HEK293 (cell line): Measurements from ENCODE around the gene ZFP92.

Experiments
- CTCF ChIA-PET: fragments of 350-600 bp; formaldehyde crosslinking; extraction: SDS; loops from one replicate; lab custom pipeline; 2021; ENCODE audit warnings: antibody characterized with exemption; lab: Yijun Ruan, JAX
- POLR2A ChIA-PET: fragments of 300-600 bp; formaldehyde crosslinking; extraction: SDS; loops from one replicate; lab custom pipeline; 2020; ENCODE audit warnings: antibody characterized with exemption, inconsistent platforms; lab: Yijun Ruan, JAX
- H3K27ac ChIP-seq: fragments of 200-500 bp; sonication (Bioruptor generic); 2 replicates; pipeline ENCODE4 v1.5.1; 2014; ENCODE audit warnings: low read depth, low read length, control low read depth, inconsistent platforms; ENCODE audit errors: extremely low read depth
- H3K36me3 ChIP-seq, 2 experiments: fragments of 200-500 bp in 1 of 2; sonication (Bioruptor generic) in 1 of 2; 1 replicate in 1 of 2; 2 replicates in 1 of 2; pipeline ENCODE4 v1.5.1; 2014 to 2017; ENCODE audit warnings: inconsistent platforms in 2 of 2, low read length in 2 of 2; ENCODE audit not compliant: control insufficient read depth in 2 of 2, insufficient read depth in 1 of 2
- H3K4me1 ChIP-seq: fragments of 200-500 bp; sonication (Bioruptor generic); 2 replicates; pipeline ENCODE4 v1.5.1; 2014; ENCODE audit warnings: mild to moderate bottlenecking, low read length, inconsistent platforms; ENCODE audit not compliant: control insufficient read depth, insufficient read depth
- H3K4me3 ChIP-seq: 2 replicates; pipeline ENCODE4 v1.5.1; 2011; ENCODE audit warnings: low read depth, mild to moderate bottlenecking, control low read depth, low read length, moderate library complexity
- H3K9me3 ChIP-seq: fragments of 200-500 bp; sonication (Bioruptor generic); 2 replicates; pipeline ENCODE4 v1.5.1; 2014; ENCODE audit warnings: low read depth, low read length, inconsistent platforms; ENCODE audit not compliant: control insufficient read depth, insufficient read depth
- ZBTB8A ChIP-seq: fragments of 450-650 bp; formaldehyde crosslinking; IDR thresholded peaks from 2 replicates; pipeline ENCODE4 v1.5.1; 2016; ENCODE audit warnings: missing biosample characterization, missing genetic modification characterization
- ZNF10 ChIP-seq: fragments of 450-650 bp; formaldehyde crosslinking; IDR thresholded peaks from 2 replicates; pipeline ENCODE4 v1.5.1; 2017; ENCODE audit warnings: missing biosample characterization, missing genetic modification characterization
- ZNF133 ChIP-seq: fragments of 450-650 bp; formaldehyde crosslinking; IDR thresholded peaks from 2 replicates; pipeline ENCODE4 v1.5.1; 2016; ENCODE audit warnings: missing biosample characterization, missing genetic modification characterization
- ZNF175 ChIP-seq: fragments of 450-650 bp; formaldehyde crosslinking; IDR thresholded peaks from 2 replicates; pipeline ENCODE4 v1.5.1; 2016; ENCODE audit warnings: missing biosample characterization, missing genetic modification characterization
- ZNF341 ChIP-seq: fragments of 450-650 bp; formaldehyde crosslinking; IDR thresholded peaks from 2 replicates; pipeline ENCODE4; 2016; ENCODE audit warnings: low read depth, missing biosample characterization, missing genetic modification characterization
- ZNF510 ChIP-seq: fragments of 450-650 bp; formaldehyde crosslinking; IDR thresholded peaks from 2 replicates; pipeline ENCODE4 v1.5.1; 2018; ENCODE audit warnings: mild to moderate bottlenecking, missing genetic modification characterization, missing biosample characterization; ENCODE audit not compliant: insufficient replicate concordance
- ZNF561 ChIP-seq: fragments of 450-650 bp; IDR thresholded peaks from 2 replicates; pipeline ENCODE4 v1.5.1; 2018; ENCODE audit warnings: missing biosample characterization, missing genetic modification characterization, borderline replicate concordance
- ZNF654 ChIP-seq: fragments of 450-650 bp; formaldehyde crosslinking; IDR thresholded peaks from 2 replicates; pipeline ENCODE4 v1.5.1; 2016; ENCODE audit warnings: low read depth, missing biosample characterization, missing genetic modification characterization
- ZNF843 ChIP-seq: fragments of 450-650 bp; formaldehyde crosslinking; IDR thresholded peaks from 2 replicates; pipeline ENCODE4 v1.5.1; 2016; ENCODE audit warnings: missing biosample characterization, missing genetic modification characterization
- ZXDB ChIP-seq: fragments of 450-650 bp; formaldehyde crosslinking; IDR thresholded peaks from 2 replicates; pipeline ENCODE4 v1.5.1; 2016; ENCODE audit warnings: missing biosample characterization, missing genetic modification characterization
- TF ChIP-seq, protein P1 (sequence below): fragments of 450-650 bp; formaldehyde crosslinking; IDR thresholded peaks from 2 replicates; pipeline ENCODE4 v1.5.1; 2017; ENCODE audit warnings: missing biosample characterization, missing genetic modification characterization
- TF ChIP-seq, protein P2 (sequence below): fragments of 450-650 bp; IDR thresholded peaks from 2 replicates; pipeline ENCODE4 v1.5.1; 2018; ENCODE audit warnings: missing biosample characterization, missing genetic modification characterization
- TF ChIP-seq, protein P3 (sequence below): fragments of 450-650 bp; formaldehyde crosslinking; IDR thresholded peaks from 2 replicates; pipeline ENCODE4 v1.5.1; 2017; ENCODE audit warnings: missing biosample characterization, mild to moderate bottlenecking, missing genetic modification characterization, moderate library complexity
- TF ChIP-seq, protein P4 (sequence below): fragments of 450-650 bp; formaldehyde crosslinking; IDR thresholded peaks from 2 replicates; pipeline ENCODE4 v1.5.1; 2016; ENCODE audit warnings: missing biosample characterization, missing genetic modification characterization
- TF ChIP-seq, protein P5 (sequence below): fragments of 450-650 bp; formaldehyde crosslinking; IDR thresholded peaks from 2 replicates; pipeline ENCODE4 v1.5.1; 2016; ENCODE audit warnings: missing biosample characterization, missing genetic modification characterization, low read depth
- TF ChIP-seq, protein P6 (sequence below): fragments of 450-650 bp; formaldehyde crosslinking; IDR thresholded peaks from 2 replicates; pipeline ENCODE4 v1.5.1; 2017; ENCODE audit warnings: missing biosample characterization, missing genetic modification characterization
- TF ChIP-seq, protein P7 (sequence below): fragments of 450-650 bp; formaldehyde crosslinking; IDR thresholded peaks from 2 replicates; pipeline ENCODE4 v1.5.1; 2016; ENCODE audit warnings: missing biosample characterization, missing genetic modification characterization, borderline replicate concordance

Gene ZFP92

DNA sequence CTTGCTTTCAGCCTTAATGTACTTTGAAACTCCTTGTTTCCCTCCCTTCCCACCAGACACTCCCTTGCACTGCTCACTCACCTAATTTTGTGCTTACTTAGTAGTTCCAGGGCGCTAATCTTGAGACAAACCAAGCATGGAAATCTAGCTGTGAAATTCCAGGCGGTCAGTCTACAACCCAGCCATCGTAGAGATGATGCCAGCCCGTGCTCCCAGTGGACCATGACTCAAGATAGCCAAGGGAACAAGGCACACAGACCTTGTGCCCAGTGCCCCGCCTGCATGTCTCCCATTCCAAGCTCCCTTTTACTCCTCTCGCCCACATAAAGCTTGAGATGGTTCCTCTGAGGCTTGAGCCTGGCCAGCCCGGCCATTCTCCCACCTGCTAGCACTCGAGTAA, 23.5 kb downstream of the ZFP92 start (continued):
- no peak for TF ChIP-seq ZNF510 (tag by site-specific recombination)
- TF ChIP-seq, protein P1, sequence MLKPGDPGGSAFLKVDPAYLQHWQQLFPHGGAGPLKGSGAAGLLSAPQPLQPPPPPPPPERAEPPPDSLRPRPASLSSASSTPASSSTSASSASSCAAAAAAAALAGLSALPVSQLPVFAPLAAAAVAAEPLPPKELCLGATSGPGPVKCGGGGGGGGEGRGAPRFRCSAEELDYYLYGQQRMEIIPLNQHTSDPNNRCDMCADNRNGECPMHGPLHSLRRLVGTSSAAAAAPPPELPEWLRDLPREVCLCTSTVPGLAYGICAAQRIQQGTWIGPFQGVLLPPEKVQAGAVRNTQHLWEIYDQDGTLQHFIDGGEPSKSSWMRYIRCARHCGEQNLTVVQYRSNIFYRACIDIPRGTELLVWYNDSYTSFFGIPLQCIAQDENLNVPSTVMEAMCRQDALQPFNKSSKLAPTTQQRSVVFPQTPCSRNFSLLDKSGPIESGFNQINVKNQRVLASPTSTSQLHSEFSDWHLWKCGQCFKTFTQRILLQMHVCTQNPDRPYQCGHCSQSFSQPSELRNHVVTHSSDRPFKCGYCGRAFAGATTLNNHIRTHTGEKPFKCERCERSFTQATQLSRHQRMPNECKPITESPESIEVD (tag by site-specific recombination): no peak
- no peak for TF ChIP-seq ZXDB (tag by site-specific recombination)
- no peak for TF ChIP-seq ZNF843 (tag by site-specific recombination)

DNA sequence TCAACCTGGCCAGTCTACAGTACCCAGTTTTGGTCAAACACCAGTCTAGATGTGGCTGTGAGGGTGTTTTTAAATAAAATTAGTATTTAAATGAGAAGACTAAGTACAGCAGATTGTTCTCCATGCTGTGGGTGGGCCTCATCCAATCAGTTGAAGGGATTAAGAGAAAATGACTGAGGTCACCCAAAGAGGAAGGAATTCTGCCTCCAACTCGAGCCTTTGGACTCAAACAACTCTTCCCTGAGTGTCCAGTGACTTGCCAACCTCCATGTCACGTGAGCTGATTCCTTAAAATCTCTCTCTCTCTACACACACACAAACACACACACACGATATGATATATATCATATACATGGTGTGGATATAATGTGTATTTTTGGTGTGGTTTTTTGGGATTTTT, 24.6 kb downstream of the ZFP92 start:
- CTCF ChIA-PET: no interaction called here
- H3K4me1 ChIP-seq: no peaks in the 10 kb centered on the region

DNA sequence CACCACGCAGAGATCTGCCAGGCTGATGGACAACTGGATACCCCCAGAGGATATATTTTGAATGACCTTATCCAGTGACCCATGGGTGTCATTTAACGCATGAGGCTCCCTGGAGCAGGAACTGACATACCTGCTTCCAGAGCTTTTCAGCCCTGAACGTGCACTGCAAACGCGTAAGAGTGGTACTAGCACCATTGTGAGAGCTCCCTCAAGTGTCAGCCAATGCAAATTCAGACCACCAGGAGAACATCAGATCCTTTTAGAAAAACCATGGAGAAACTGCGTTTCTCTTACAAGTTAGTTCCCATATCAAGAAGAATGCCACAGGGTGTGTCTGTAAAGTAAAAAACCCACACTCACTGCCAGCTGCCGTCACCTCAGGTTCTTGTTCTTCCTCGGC, 27.3 kb downstream of the ZFP92 start:
- Histone ChIP-seq H3K4me3 (no peak overlapping the region), H3K27ac (no peak overlapping the region)
- no peak for TF ChIP-seq ZNF175 (tag by site-specific recombination)
- no peak for TF ChIP-seq ZNF133 (tag by site-specific recombination)
- TF ChIP-seq, protein P2, sequence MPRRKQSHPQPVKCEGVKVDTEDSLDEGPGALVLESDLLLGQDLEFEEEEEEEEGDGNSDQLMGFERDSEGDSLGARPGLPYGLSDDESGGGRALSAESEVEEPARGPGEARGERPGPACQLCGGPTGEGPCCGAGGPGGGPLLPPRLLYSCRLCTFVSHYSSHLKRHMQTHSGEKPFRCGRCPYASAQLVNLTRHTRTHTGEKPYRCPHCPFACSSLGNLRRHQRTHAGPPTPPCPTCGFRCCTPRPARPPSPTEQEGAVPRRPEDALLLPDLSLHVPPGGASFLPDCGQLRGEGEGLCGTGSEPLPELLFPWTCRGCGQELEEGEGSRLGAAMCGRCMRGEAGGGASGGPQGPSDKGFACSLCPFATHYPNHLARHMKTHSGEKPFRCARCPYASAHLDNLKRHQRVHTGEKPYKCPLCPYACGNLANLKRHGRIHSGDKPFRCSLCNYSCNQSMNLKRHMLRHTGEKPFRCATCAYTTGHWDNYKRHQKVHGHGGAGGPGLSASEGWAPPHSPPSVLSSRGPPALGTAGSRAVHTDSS (tag by site-specific recombination): peak; percentile 47; the same call in 1 of the 2 replicates
- TF ChIP-seq, protein P3, sequence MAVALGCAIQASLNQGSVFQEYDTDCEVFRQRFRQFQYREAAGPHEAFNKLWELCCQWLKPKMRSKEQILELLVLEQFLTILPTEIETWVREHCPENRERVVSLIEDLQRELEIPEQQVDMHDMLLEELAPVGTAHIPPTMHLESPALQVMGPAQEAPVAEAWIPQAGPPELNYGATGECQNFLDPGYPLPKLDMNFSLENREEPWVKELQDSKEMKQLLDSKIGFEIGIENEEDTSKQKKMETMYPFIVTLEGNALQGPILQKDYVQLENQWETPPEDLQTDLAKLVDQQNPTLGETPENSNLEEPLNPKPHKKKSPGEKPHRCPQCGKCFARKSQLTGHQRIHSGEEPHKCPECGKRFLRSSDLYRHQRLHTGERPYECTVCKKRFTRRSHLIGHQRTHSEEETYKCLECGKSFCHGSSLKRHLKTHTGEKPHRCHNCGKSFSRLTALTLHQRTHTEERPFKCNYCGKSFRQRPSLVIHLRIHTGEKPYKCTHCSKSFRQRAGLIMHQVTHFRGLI (tag by site-specific recombination): no peak
- TF ChIP-seq, protein P4, sequence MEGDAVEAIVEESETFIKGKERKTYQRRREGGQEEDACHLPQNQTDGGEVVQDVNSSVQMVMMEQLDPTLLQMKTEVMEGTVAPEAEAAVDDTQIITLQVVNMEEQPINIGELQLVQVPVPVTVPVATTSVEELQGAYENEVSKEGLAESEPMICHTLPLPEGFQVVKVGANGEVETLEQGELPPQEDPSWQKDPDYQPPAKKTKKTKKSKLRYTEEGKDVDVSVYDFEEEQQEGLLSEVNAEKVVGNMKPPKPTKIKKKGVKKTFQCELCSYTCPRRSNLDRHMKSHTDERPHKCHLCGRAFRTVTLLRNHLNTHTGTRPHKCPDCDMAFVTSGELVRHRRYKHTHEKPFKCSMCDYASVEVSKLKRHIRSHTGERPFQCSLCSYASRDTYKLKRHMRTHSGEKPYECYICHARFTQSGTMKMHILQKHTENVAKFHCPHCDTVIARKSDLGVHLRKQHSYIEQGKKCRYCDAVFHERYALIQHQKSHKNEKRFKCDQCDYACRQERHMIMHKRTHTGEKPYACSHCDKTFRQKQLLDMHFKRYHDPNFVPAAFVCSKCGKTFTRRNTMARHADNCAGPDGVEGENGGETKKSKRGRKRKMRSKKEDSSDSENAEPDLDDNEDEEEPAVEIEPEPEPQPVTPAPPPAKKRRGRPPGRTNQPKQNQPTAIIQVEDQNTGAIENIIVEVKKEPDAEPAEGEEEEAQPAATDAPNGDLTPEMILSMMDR (tag by site-specific recombination): peak; percentile 48
- TF ChIP-seq ZNF561 (tag by site-specific recombination): no peak
- no peak for TF ChIP-seq ZBTB8A (tag by site-specific recombination)
- TF ChIP-seq ZNF654 (tag by site-specific recombination): peak; percentile 51
- TF ChIP-seq, all 188 proteins: peak for 3
- no peaks in the 10 kb centered on the region for H3K36me3 ChIP-seq
- ChIA-PET POLR2A (interaction anchor here (0.7 kb wide), 1 partner anchor 1588 kb away, joined by 7 read pairs; the partner anchor contains the start of gene FUNDC2), CTCF (interaction anchor here (0.5 to 2.2 kb wide), 15 partner anchors 8 to 497 kb away, joined by 3 to 10 read pairs (median 4); no protein-coding TSS in a partner anchor)
- no peaks in the 10 kb centered on the region for H3K9me3 ChIP-seq
- no peaks in the 10 kb centered on the region for H3K4me1 ChIP-seq

More for the DNA sequence above, 24.6 kb downstream of the ZFP92 start:
- no peaks in the 10 kb centered on the region for H3K9me3 ChIP-seq
- no peak overlapping the region for H3K4me3 ChIP-seq
- H3K36me3 ChIP-seq: no peaks in the 10 kb centered on the region
- POLR2A ChIA-PET: no interaction called here
- H3K27ac ChIP-seq: no peak overlapping the region
- TF ChIP-seq, protein P5, sequence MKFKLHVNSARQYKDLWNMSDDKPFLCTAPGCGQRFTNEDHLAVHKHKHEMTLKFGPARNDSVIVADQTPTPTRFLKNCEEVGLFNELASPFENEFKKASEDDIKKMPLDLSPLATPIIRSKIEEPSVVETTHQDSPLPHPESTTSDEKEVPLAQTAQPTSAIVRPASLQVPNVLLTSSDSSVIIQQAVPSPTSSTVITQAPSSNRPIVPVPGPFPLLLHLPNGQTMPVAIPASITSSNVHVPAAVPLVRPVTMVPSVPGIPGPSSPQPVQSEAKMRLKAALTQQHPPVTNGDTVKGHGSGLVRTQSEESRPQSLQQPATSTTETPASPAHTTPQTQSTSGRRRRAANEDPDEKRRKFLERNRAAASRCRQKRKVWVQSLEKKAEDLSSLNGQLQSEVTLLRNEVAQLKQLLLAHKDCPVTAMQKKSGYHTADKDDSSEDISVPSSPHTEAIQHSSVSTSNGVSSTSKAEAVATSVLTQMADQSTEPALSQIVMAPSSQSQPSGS: no peak
- TF ChIP-seq ZNF10 (tag by site-specific recombination): peak; percentile 99
- TF ChIP-seq, protein P6, sequence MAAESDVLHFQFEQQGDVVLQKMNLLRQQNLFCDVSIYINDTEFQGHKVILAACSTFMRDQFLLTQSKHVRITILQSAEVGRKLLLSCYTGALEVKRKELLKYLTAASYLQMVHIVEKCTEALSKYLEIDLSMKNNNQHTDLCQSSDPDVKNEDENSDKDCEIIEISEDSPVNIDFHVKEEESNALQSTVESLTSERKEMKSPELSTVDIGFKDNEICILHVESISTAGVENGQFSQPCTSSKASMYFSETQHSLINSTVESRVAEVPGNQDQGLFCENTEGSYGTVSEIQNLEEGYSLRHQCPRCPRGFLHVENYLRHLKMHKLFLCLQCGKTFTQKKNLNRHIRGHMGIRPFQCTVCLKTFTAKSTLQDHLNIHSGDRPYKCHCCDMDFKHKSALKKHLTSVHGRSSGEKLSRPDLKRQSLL: no peak
- TF ChIP-seq, protein P4 (tag by site-specific recombination): no peak
- TF ChIP-seq, protein P7, sequence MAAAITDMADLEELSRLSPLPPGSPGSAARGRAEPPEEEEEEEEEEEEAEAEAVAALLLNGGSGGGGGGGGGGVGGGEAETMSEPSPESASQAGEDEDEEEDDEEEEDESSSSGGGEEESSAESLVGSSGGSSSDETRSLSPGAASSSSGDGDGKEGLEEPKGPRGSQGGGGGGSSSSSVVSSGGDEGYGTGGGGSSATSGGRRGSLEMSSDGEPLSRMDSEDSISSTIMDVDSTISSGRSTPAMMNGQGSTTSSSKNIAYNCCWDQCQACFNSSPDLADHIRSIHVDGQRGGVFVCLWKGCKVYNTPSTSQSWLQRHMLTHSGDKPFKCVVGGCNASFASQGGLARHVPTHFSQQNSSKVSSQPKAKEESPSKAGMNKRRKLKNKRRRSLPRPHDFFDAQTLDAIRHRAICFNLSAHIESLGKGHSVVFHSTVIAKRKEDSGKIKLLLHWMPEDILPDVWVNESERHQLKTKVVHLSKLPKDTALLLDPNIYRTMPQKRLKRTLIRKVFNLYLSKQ (tag by site-specific recombination): no peak
- TF ChIP-seq ZNF341 (tag by site-specific recombination): no peak
